HG03280 (cell line): ENCODE results near the gene C10orf88.

ENCODE experiments used
- ATAC-seq: cut with Tn5 transposase; IDR thresholded peaks from one replicate; pipeline ENCODE4 v1.9.1; 2021; ENCODE audit warnings: mild to moderate bottlenecking, moderate library complexity; ENCODE audit not compliant: unreplicated experiment

Gene C10orf88

GRCh38 chr10:122953902-122954730 lies at the start of gene C10orf88:
TSS of gene C10orf88 (minus strand) at chr10:122954227. CDS start at chr10:122954178, 49 bp downstream.
- ATAC-seq = peak; percentile 99

DNA sequence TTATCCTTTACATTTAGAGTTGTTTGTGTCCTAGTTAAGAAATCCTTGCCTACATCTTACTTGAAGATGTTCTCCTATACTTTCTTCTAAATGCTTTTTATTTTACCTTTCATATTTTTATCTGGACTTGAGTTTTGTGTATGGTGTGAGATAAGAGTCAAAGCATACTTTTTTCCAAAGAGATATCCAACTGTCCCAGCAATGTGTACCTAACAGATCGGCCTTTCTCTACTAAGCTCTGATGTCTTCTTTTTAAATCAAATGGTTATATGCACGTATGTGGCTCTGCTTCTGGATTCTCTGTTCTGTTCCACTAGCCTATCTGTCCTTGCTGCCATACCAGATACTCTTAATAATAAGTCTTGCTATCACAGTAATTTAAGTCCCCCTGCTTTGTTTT lies 47.3 kb upstream of the C10orf88 start:
- ATAC-seq = no peak

GRCh38 chr10:123000155-123000554 lies 46.1 kb upstream of the C10orf88 start:
- ATAC-seq = no peak

GRCh38 chr10:122999347-122999746 lies 45.3 kb upstream of the C10orf88 start:
- no peak for ATAC-seq

- no peak for ATAC-seq
Observed at GRCh38 chr10:122998934-122999333, 44.9 kb upstream of the C10orf88 start.

DNA sequence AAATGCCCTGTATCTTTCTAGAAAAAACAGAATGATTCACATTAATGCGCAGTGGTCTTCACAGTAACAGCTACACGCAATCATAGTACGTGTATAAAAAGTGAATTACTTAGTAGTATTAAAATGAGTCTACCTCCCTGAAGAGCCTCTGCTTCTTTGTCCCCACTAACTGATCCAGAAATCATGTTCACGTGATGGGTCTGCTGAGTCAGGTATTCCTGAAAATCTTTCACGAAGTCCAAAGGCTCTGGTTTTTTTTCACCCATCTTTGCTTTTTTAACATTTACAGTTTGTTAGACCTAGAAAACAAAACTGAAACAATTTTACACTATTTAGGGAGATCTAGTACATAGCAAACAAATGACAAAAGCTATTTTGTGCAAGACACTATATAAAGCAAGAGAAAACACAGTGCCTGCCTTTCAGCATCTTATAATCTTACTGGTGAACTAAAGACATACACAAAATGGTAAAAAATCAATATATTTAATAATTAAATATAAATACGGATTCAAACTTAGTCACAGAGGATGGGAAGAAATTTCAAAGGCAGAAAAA lies 44.4 kb upstream of the C10orf88 start:
- ATAC-seq = no peak

- peak; percentile 57 for ATAC-seq
Observed at GRCh38 chr10:122997864-122998263, 43.8 kb upstream of the C10orf88 start.

GRCh38 chr10:122995936-122996335 lies 41.9 kb upstream of the C10orf88 start:
- no peak for ATAC-seq

GRCh38 chr10:122993797-122994336 lies 39.8 kb upstream of the C10orf88 start:
- ATAC-seq = no peak

- ATAC-seq = no peak
Observed at GRCh38 chr10:122992031-122992585, 38.1 kb upstream of the C10orf88 start.

DNA sequence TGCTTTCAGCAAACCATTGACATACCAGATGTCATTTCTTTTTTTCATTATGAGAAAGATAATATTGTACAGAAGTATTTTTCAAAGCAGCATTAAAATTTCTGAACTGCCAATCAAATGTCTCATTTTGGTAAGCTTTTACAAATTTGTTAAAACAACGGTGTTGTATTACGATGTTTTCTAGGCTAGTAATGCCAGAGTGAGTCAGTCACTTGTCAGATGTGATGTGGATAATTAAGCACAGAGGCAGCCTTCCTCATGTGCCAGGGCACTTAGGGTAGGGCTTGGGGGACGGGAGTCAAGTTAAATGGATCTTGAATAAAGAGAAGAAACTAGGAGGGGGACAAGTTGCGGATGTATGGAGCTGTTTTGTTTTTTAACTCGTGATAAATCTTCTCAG lies 36.3 kb upstream of the C10orf88 start:
- ATAC-seq = no peak

- no peak for ATAC-seq
Observed at GRCh38 chr10:122988501-122988900, 34.5 kb upstream of the C10orf88 start.

GRCh38 chr10:122986335-122986734 lies 32.3 kb upstream of the C10orf88 start:
- ATAC-seq = no peak

DNA sequence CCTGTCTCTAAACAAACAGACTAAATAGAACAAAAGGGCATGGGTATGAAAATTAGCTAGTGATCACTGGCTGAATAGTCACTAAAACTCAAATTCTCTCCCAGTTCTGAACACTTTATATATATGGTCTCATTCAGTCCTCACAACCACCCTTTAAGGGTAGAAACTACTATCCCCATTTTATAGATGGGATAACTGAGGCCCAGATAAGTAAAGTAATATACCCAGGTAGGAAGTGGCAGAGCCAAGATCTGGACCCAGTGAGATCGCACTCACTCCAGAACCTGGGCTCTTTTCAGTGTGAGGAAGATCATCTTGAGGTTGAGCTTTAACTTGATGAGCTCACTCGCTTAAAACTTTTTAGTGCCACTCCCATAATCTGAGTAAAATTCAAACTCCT lies 30.7 kb upstream of the C10orf88 start:
- no peak for ATAC-seq

GRCh38 chr10:122983898-122984297 lies 29.9 kb upstream of the C10orf88 start:
- no peak for ATAC-seq

DNA sequence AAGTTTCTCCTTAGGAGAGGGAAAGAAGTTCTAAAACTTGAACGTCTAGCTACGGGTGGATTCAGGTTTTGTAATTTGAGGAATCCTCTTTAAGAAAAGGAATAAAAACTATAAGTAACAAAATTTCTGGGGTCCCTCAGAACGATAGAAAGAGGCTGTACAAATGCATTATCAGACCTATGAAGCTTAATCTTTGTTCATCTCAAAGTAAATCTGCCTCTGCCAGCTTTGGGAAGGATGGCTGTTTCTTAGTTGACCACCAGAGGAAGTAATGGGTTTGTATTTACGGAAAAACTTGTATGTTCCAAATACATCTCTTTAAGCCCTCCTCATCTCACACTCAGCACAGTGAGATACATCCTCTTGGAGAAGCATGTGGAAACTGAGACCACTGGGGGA lies 27.0 kb upstream of the C10orf88 start:
- no peak for ATAC-seq

DNA sequence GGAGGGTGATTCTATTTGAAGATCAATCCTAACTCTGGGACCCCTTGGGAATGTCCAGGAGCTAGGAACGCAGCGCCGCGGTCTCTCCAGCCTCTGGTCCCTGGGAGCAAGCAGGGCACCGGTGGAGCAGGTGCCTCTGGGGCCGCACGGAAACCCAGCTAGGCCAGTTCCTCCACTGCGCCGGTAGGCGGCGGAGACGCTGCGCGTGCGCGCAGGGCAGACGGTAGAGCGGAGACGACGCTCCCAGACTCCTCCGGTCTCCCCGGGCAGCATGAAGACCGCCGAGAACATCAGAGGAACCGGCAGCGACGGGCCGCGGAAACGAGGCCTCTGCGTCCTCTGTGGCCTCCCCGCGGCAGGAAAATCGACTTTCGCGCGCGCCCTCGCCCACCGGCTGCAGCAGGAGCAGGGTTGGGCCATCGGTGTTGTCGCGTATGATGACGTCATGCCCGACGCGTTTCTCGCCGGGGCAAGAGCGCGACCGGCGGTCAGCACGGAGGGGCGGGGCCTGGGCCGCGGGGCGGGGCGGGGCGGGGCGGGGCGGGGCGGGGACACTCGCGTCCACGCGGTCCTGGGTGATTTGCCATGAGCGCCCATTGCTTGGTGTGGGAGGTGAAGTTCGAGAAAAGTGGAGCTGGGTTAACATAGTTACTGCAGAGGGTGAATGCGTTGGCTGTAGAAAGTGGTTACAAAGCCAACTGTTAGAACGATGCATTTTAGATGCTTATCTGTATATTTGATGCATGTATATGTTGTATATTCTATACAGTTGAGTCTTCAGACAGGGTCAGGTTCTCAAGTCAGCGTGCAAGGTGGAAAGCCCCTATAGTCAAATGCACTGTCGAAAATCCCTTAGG lies 26.4 kb upstream of the C10orf88 start, which contains the start of gene PSTK:
PSTK (plus strand) TSS at position 193 of the 857 bp plus-strand sequence; CDS start at position 272, 79 bp downstream.
- peak; percentile 97 for ATAC-seq

- no peak for ATAC-seq
Observed at GRCh38 chr10:122974543-122975064, 20.6 kb upstream of the C10orf88 start.

DNA sequence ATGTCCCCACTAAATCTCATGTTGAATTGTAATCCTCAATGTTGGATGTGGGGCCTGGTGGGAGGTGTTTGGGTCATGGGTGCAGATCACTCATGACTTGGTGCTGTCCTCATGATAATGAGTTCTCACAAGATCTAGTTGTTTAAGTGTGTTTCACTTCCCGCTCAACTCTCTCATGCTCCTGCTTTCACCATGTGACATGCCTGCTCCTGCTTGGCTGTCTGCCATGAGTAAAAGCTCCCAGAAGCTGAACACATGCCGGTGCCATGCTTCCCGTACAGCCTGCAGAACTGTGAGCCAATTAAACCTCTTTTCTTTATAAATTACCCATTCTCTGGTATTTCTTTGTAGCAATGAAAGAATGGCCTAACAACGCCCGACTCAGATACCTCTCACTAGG lies 20.0 kb upstream of the C10orf88 start:
- no peak for ATAC-seq

DNA sequence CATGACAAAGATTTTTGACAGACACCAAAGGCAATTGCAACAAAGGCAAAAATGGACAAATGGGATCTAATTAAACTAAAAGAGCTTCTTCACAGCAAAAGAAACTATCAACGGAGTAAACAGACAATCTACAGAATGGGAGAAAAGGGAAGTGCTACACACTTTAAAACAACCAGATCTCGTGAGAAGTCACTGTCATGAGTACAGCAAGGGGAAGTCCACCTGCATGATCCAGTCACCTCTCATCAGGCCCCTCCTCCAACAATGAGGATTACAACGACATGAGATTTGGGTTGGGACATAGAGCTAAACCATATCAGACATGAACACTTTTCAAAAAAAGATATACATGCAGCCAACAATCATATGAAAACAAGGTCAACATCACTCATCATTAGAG lies 14.7 kb upstream of the C10orf88 start:
- no peak for ATAC-seq

DNA sequence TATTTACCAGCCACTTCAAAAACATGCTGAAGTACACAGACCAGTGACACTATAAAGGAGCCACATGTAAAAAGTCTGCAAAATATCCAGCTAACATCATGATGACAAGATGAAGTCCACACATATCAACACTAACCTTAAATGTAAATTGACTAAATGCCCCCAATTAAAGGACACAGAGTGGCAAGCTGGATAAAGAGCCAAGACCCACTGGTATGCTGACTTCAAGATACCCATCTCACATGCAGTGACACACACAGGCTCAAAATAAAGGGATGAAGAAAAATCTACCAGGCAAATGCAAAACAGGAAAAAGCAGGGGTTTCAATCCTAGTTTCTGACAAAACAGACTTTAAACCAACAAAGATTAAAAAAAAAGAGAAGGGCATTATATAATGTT lies 12.9 kb upstream of the C10orf88 start:
- ATAC-seq = no peak
